Stimulated activated CD8-positive, alpha-beta memory T cell treated with anti-CD3 and anti-CD28 coated beads, Interleukin-7, amount 100 ng/mL, for 1 hour (primary cell): Measurements from ENCODE around the gene ZNF791.
A peak's percentile ranks its signal among the peaks of the same experiment; 100 is the strongest.
"Not testable (repeated sequence)": the region's sequence is repeated elsewhere in the genome, so short reads cannot be mapped to it uniquely, and the experiment has no call there.

ENCODE experiments used
- DNase-seq, 2 donors: peaks; one replicate each; pipeline ENCODE4 v3.0.0-alpha.2; 2020; ENCODE audit warnings: low read depth in 2 of 2

The ZNF791 gene

DNA sequence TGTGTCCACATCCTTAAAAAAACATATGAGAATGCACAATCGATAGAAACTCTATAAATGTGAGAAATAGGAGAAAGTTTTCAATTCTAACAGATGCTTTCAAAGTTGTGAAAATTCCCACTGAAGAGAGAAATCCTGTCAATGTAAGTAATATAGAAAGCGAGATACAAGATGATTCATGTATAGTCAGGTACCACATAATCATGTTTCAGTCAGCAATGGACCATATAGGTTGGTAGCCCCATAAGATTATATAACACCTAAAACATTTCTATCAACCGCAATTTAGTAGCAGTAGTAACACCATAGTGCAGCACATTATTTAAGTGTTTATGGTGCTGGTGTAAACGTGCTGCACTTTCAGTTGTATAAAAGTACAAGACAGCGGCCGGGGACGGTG lies 18.5 kb downstream of the ZNF791 start:
- no peak for DNase-seq

DNA sequence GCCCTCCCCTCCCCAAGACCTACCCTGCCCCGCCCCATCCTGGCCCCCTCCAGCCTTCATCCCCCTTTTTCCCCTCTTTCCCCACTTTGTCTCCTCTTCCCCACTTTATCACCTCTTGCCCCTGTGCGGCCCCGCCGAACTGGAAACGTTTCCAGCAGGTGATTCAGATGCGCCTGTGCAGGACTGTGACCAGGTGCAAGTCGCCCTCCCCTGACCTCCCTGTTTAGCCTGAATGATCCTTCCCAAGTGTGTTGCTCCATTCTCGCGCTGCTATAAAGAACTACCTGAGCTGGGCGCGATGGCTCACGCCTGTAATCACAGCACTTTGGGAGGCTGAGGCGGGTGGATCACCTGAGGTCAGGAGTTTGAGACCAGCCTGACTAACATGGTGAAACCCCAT lies 25.9 kb downstream of the ZNF791 start:
- no peak for DNase-seq

DNA sequence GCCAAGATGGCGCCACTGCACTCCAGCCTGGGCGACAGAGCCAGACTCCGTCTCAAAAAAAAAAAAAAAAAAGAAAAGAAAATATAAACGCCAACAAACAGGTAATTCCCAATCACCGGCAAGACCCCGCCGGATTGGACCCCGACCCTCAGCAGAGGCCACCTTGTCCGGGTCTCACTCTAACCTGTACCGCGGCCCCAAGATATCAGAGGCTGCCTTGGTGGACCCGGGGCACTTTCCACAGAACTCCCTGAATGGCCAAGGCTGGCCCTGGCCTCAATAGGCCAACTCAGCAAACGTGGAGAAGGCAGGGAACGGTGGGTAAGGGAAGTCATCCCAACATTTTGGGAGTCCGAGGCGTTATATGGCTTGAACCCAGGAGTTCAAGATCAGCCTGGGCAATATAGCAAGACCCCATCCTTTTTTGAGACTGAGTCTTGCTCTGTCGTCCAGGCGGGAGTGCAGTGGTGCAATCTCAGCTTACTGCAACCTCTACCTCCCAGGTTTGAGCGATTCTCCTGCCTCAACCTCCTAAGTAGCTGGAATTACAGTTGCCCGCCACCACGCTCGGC lies 28.0 kb downstream of the ZNF791 start:
- DNase-seq = no peak

DNA sequence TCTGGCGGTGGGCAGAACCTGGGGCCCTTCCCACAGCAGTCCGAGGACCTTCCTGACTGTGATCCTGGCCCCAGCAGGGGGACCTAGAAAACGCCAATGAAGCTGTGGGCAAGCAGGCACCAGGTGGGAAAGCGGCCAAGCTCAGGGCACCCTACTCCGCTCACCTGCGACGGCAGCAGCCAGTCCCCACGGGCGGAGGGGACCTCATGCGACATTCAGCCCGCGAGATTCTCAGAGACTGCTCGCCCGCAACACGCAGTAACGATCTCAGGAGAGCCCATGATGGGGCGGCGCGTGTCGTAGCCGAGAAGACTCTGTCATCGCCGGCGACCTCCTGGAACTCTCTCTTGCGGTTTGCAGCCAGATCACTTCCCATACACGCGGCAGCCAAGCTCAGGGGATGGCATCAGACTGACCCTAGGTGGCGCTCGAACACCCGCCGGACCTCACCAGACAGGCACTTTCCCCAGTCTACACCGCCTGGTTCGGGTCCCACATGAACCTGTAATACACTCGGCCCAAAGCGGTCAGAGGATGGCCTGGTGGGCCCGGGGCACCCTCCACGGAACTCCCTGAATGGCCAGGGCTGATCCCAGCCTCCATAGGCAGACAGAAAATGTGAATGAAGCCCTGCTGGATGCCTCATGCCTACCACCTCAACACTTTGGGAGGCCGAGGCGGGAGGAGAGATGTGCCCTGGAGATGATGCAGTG lies 29.3 kb downstream of the ZNF791 start:
- peak; percentile 66 to 71 for DNase-seq

DNA sequence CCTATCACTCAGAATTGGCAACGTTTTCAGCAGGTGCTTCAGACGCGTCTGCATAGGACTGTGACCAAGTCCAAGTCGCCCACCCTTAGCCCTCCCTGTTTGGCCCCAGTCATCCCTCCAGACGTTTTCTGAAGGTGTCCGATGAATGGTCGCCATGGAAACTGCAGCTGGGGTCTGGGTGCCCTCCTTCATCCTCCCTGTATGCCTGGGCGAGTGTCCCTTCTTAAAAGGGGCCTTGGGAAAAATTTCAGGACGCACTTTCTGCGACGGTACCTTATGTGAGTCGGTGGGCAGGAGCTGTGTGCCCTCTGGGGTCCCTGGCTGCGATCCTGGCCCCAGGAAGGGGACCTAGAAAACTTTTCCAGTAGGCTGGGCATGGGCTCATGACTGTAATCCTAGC lies 30.7 kb downstream of the ZNF791 start:
- DNase-seq = no peak

DNA sequence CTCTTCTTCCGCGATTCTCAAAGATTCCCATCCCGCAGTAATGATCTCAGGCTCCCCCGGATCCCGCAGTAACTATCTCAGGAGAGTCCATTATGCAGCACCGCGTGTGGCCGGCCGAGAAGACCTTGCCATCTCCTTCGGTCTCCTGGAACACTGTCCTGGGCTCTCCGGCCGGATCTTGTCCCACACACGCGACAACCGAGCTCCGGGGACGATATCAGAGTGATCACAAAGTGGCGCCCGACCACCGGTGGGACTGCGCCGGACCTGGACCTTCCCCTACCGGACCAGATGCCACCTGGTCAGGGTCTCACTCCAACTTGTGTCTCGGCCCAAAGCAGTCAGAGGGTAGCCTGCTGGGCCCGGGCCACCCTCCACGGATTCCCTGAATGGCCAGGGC lies 31.8 kb downstream of the ZNF791 start:
- no peak for DNase-seq

DNA sequence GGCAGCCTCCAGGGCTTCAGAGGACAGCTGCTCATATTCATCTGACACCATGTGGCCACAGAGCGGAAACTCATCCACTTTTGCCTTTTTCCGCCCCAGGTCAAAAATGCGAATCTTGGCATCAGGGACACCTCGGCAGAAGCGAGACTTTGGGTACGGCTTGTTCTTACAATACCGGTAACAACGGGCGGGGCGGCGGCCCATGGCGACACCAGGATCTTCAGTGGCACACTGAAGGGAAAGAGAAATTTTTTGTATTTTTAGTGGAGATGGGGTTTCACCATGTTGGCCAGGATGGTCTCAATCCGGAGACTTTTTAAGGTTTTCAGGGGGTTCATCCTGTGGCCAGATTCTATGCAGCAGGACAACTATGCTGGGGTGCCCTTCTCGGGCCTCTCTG lies 33.0 kb downstream of the ZNF791 start:
- not testable (repeated sequence) for DNase-seq

DNA sequence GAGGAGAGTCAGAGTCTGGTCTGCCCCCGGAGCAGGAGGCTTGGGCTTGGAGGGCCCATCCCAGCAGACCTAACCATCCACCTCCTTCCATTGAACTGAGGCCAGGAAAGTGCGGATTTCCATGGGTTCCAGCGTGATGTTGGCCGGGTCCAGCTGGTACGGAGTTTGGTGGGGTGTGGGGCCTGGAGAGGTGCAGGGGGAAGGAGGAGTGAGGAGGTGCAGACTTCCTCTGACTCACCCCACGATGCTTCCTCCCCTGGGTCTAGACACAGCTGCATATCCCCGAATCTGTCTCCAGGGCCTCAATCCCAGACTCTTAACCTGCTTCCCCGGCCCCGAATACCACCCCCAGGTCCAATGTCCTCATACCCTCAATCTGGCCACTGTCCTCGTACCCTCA lies 35.8 kb downstream of the ZNF791 start:
- DNase-seq = no peak

DNA sequence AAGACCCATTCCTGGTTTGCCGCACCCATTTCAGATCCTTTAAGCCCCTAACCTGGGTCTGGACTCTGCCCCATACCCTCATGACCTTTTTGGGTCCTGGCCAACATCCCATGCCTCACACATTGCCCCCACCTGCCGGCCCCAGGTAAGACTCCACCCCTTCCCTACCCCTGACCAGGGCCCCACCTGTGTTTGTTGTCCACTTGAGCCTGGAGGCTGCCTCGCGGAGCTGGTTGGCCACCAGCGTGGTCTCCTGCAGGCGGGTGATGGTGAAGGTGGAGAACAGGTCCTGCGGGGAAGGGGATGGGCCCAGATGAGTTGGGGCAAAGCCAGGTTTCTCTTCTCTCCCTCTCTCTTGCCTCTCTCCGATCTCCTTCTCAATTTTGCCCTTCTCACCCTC lies 36.3 kb downstream of the ZNF791 start:
- DNase-seq = no peak

DNA sequence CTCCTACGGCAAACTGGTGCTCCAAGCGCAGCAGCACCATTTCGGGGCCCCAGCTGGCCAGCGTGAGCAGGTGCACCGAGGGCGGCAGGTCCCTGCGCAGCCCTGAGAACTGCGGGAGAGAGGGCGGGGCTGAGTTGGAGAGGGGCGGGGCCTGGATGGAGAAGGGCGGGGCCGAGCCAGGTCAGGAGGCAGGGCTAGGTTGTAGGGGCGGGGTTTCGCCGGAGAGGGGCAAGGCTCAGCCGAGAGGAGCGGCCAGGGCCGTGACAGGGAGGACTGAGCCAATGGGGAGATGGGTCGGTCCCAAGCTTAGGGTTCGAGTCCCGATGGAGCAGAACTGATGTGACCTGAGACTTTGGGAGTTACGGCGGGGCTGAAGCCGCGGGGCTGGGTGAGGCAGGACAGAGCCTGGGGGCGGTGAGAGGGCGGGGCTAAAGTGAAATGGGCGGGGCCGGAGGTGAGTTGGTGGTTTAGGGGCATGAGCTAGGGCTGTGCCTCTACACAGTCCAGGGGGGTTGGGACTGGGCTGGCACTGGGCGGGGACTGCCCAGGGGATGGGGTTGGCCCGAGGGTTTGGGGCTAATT lies 36.9 kb downstream of the ZNF791 start:
- no peak for DNase-seq

DNA sequence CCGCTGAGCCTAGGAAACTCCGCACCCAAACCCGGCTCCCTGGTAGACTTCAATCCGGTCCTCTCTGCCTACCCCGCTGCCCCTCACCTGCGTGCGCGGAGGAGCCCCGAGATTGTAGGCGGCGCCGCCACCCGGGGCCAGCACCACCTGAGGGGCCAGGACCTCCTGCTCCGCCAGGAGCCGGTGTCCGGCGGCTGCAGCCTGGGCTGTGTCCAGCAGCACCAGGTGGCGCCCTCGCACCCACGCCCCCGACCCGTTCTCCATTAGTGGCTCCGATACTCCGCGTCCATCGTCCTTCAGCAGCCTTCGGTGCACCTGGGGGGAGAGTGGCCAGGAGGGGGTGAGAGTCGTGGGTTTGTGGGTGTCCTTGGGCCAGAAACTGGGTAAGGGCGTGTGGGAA lies 37.4 kb downstream of the ZNF791 start:
- no peak for DNase-seq

DNA sequence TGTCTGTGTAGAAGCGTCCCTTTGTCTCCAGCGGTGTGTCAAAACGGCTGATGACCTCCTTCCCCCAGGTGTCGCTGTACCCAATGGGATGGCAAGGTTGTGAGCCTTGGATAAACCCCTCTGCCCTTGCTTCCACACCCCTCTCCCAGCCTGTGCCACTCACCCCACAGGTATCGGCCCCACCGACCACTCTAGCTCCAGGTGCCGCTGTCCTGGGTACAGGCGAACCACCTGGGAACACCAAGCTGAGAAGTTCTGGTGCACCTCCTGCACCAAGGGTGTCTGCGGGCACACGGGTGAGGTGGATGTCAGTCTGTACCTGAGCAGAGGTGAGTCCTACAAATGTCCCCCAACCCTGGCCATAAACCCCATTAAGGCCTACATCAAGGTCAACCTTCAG lies 39.2 kb downstream of the ZNF791 start:
- no peak for DNase-seq

DNA sequence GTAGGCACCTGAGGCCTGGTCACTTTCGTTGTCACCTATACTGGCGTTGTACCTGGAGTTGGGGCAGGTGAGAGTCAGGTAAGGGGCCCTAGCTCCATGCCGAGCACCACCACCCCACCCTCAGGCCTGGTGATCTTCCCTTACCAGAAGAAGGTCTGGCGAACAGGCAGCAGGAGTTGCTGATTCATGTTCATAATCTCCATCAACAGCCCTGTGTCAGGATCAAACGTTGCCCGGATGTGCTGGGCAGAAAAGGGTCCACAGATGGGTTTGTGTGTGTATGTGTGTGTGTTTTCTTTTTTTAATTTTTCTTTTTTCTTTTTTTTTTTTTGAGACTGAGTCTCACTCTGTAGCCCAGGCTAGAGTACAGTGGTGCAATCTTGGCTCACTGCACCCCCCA lies 41.5 kb downstream of the ZNF791 start:
- DNase-seq = no peak

DNA sequence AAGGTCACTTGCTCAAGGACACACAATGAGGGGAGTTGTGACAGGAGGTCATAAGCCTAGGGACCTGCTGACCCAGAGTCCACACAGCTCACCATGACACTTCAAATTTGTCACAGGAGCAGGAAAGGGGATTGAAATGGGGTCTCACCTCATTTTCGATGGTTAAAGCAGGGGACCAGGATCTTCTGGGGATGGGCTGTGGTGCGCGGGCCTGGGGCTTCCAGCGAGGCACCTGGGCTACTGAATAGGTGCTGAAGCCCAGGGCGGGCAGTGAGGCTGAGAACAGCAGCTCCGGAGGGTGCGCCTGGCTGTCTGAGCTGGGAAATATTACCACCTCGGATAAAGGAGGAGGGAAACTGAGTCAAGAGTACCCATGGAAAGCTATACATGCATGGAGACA lies 44.8 kb downstream of the ZNF791 start:
- DNase-seq = no peak

DNA sequence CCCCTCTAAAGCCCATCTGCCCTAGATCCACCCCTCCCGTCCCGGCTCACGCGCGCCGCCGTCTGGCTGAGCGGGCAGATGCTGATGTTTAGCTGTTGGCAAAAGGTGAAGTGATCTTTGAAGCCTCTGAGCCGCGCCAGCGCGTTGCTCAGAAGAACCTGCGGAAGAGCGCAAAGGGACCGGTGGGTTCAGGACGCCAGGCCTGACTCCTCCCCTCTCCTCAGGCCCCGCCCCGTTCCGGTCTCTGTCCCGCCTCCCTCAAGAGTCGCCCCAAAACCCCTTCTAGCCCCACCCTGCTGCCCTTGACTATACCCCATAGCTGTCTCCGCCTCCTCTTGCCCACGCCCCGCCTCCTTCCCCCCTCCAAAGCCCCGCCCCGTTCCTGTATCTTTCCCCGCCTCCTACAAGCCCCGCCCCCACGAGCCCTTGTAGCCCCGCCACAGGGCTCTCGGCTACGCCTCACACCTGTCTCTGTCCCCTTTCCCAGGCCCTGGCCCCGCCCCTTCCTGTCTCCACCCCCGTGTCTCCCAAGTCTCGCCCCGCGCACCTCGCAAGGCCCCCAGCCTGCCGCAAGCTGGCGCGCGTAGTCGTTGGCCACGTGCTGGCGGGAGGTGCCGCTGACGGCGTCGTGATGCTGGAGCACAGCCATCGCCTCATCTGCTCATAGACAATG lies 46.3 kb downstream of the ZNF791 start:
- no peak for DNase-seq

DNA sequence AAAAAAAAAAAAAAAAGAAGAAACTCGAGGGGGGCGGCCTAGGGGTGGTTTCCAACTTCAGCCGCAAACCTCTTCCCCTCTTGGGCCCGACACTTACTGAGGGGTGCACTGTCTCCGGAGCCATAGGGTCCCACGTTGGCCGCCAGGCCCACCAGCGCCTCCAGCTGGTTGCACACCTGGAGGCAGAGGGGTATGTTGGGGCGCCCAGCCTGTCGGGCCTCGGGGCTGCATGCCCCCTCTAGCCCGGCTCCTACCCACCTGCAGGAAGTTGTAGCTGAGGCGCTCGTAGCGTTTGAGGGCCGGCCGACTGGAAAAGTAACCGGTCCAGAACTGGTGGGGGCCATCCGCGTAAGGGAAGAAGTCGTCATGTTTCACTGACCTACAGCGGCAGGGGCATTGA lies 47.2 kb downstream of the ZNF791 start:
- no peak for DNase-seq

DNA sequence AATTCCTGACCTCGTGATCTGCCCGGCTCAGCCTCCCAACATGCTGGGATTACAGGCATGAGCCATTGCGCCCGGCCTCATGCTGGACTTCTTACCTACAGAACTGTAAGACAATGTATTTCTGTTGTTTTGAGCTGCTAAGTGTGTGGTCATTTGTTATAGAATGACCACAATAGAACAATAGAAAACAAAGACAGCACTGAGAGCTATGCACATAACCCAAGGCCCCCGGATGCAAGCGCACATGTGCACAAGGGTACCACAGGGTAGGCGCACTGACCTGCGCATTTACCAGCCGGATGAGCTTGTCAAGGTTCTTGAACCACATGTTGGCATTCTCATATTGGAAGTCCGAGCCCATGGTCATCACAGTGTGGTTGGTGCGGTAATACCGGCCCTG lies 50.3 kb downstream of the ZNF791 start:
- no peak for DNase-seq

DNA sequence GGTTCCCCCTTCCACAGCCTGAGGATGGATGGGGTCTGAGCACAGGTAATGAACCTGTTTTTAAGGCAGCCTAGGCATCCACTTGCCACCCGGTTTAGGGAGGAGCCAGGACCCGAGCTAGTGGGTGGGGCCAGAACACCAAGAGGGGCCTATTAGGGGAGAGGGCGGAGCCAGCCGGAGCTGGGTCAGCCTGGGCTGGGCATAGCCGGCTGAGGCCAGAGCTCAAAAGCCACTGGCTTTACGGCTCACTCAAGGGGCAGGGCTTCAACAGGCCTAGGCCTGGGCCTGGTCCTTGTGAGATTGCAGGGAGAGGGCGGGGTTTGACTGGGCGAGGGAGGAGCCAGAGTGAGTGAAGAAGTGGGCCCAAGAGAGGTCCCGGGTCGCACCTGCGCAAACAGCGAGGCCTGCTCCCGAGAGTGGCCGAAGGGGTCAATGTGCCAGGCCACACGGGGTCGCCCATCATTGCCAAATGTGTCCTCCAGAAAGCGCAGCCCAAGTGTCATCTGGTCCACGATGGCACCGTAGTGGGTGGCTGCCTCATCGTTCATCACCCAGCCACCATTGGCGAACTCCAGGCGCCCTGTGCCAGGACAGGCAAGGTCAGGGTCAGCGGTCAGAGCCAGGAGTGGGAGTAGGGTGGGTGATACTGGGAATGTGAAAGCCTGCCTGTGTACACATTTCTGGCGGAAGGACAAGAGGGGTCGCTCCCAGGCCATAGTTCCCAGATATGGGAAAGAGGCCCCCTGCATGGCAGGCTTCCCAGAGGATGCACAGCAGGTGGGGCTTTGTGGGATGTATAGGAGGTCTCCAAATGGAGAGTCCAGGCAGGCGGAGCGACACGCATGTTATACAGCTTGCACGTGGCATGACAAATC lies 53.9 kb downstream of the ZNF791 start:
- DNase-seq = no peak

DNA sequence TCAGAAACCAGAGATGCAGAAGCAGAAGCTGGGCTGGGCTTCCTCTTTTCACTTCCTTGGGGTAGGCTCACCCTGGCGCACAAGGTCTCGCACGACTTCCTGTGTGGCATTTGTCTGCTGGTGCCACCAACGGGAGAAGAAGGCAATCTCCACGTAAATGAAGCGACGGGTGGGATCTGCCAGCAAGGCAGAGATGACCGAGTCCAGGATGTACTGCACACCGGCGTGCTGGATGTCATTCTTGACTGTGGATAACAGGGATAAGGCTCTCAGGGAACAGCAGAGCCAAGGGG lies 54.5 kb downstream of the ZNF791 start:
- DNase-seq = no peak

DNA sequence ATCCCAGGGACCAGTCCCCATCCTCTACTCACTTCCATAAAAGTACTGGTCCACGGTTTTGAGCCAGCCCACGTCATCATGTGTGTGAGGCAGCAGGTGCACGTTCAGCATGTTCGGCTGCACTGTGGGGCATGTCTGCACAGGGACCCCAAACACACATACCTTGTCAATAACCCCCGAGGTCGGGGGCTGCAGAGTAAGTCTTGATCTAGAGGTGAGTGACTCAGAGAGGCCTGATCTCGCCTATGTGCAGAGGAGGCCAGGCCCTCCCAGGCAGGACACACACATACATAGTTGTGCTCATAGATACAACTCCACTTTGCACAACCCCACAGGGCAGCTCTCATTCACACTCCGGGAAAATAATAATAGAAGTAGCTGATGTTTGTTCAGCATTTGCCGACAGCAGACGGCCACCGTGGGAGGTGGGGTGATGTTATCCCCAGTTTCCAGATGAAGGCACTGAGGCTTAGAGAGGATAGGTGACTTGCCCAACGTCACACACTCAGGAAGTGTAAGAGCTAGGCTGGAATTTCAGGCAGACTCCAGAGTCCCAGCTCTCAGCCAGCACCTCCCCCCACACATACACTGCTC lies 55.0 kb downstream of the ZNF791 start:
- DNase-seq = no peak

DNA sequence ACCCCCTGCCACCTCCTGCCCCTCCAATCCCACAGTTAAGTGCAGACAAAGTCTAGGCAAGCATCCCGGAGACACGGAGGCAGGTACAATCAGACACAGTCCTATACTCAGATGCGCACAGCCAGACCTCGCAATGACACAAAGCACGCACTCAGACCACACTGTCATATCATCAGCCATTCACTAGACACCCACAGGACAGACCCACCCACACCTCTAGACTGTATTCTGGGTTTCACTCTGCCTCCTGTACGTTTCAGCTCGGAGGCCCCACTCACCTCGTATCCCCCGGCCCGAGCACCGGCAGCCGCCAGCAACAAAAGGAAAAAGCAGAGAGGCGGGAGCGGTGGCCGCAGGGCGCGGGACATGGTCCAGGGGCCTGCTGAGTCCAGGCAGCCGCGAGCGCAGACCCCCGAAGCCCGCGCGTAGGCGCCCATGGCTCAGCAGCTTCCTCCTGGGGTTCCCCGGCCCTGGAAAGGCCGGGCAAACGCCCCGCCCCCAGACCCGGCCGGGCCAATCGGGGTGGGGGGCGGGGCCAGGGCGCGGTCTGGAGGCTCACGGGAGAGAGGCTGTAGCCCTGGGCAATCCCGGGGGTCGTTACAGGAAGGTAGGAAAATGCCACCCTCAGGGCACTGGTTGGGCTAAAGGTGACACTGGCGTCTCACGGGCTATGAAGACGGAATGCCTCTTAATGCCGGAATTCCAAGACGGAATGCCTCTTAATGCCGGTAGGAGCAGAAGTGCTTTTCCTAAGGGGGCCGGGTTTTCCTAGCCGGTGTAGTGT lies 55.7 kb downstream of the ZNF791 start, which contains the start of the genes MAN2B1 and WDR83:
TSS of gene MAN2B1 (minus strand) at position 478 of the 784 bp plus-strand sequence. CDS start at position 437, 41 bp downstream.
TSS of gene WDR83 (plus strand) at position 543 of the 784 bp plus-strand sequence. CDS start 2,984 bp downstream, outside the sequence.
- DNase-seq = peak; percentile 48 to 54
